LNCaP clone FGC (cell line): ENCODE results near the gene C19orf38.

ENCODE experiments used
- DNase-seq: peaks from one replicate; pipeline ENCODE4 v3.0.0-alpha.2; 2011; ENCODE audit warnings: low read depth
- H3K4me3 ChIP-seq: 2 replicates; pipeline ENCODE4 v1.5.1; 2011; ENCODE audit warnings: mild to moderate bottlenecking, low read depth, low read length, control low read depth
- TF ChIP-seq, protein P1 (sequence below): IDR thresholded peaks from 2 replicates; pipeline ENCODE4 v1.5.1; 2012; ENCODE audit warnings: mild to moderate bottlenecking; ENCODE audit not compliant: control insufficient read depth, insufficient read depth; ENCODE audit errors: extremely low read depth

The C19orf38 gene

DNA sequence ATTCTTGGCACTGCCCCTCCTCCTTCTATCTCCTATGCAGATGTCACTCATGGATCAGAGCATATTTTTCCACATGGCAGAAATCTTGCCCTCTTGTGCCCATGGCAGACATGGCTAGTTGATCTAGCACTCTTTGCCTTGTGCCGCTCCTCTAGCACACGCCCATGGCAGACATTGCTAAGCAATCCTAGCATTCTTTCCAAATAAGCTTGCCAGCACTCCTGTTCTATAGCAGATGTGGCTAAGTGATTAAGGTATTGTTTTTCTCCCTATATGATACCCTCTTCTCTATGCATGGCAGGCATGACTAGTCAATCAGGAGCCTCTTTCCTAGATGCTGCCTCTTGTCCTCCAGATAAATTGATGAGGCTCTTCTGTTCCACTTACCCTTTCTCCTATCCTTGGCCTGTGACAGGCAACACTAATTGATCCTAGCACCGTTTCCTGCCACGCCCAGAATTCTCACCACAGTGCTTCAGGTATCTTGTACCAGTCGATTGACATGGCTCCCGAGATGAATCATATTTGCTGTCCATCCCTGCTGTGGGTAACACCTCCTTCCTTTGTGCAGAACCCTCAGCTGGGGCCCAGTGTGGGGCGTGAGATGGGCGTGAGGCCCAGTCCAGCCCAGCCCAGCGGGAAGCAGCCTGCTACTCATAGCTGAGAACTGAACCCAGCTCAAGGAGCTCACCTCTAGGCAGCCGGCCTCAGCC is 39.1 kb upstream of the C19orf38 start:
- TF ChIP-seq, protein P1, sequence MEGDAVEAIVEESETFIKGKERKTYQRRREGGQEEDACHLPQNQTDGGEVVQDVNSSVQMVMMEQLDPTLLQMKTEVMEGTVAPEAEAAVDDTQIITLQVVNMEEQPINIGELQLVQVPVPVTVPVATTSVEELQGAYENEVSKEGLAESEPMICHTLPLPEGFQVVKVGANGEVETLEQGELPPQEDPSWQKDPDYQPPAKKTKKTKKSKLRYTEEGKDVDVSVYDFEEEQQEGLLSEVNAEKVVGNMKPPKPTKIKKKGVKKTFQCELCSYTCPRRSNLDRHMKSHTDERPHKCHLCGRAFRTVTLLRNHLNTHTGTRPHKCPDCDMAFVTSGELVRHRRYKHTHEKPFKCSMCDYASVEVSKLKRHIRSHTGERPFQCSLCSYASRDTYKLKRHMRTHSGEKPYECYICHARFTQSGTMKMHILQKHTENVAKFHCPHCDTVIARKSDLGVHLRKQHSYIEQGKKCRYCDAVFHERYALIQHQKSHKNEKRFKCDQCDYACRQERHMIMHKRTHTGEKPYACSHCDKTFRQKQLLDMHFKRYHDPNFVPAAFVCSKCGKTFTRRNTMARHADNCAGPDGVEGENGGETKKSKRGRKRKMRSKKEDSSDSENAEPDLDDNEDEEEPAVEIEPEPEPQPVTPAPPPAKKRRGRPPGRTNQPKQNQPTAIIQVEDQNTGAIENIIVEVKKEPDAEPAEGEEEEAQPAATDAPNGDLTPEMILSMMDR = no peak
- DNase-seq = no peak
- H3K4me3 ChIP-seq = no peak overlapping the region

DNA sequence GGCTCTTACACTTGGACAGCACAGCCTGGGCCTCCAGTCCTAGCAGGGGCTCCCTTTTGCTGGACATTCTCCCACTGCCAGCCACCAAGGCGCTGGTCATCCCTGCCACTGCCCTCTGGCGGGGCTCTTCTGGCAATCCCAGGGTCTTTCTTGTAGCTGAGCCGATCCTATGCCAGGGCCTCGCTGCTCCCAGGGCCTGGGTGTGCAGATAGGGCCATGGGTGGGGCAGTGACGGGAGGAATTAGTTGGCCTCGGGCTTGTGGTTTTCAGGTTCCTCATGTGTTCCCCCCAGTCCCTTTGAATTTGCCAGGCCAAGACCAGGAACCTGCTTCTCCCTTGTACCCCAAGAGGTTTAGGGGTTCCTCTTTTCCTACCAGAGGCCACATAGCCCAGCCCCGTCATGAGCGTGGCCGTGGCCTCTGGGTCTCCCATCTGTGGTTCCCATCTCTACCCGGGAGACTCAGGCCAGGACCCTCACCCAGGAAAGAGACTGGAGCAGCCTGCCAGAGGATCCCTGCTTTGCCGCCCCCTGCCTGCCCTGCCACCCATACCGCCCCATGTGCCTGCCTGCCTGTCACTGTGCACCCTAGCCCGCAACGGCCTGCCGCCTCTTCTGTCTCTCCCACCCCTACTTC is 38.4 kb upstream of the C19orf38 start:
- DNase-seq = no peak
- TF ChIP-seq, protein P1 = no peak

DNA sequence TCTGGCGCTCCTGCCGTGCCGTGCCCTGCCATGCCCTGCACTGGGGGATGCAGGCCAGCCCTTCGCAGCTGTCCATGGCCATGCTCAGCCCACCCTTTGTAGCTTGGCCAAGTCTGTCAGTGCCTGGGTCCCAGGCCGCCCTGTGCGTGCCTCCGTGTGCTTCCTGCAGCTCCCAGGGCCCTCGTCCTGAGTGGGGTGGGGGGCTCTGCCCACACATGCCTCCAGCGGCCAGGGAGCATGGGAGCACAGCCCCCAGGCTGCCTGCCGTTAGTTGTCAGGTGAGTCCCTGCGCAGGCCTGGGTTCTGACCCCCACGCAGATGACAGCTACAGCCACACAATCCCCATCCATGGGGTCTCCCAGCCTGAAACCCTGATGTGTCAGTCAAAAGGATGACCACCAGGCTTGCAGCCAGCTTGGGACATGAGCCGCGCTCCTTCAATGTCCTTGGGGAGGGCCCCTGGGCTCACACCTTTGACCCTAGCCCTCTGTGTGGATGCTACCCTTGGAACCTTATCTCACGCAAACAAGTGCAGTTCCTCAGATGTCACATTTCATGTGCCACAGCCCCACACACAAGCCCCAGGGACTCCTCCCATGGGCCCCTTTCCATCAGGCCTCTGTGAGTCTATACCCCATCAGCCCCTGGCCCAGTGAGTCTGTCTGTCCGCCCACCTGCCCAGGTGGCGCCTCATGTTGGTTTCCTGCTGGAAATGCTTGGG is 36.7 kb upstream of the C19orf38 start:
- H3K4me3 ChIP-seq = no peak overlapping the region
- DNase-seq = no peak
- TF ChIP-seq, protein P1 = no peak

More for the DNA sequence above, 38.4 kb upstream of the C19orf38 start:
- no peak overlapping the region for H3K4me3 ChIP-seq

DNA sequence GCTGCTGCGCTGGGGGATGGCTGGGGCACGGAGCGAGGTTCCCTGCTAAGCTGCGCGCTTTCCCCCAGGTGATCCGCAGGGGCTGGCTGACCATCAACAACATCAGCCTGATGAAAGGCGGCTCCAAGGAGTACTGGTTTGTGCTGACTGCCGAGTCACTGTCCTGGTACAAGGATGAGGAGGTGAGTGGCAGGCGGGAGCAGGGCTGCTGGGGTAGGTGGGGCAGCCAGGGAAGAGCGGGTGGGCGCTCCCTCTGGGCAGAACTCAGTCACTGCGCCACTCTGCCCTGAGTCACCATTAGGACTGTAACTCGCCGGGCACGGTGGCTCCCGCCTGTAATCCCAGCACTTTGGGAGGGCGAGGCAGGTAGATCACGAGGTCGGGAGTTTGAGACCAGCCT is 36.0 kb upstream of the C19orf38 start:
- DNase-seq = no peak
- H3K4me3 ChIP-seq = no peak overlapping the region
- TF ChIP-seq, protein P1 = no peak

DNA sequence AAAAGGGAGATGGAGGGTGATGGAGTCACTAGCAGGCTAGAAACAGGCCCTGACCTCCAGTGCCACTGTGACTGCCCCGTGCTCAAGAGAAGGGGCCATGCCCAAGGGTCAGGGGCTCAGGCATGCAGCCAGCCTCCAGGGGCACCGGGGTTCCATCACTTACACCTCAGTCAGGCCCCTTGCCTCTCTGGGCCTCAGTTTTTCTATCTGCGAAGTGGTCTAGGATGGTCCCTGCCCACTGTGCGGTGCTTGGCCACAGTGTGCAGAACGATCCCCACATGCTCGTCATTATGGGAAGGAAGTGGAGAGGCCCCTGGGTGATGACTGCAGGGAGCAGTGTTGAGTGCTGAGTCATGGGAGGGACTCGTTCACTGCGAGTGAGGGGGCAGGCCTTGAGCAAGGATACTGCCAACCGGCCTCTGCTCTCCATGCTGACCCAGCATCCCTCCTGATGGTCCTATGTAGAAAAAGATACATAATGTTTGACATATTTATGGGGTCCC is 35.3 kb upstream of the C19orf38 start:
- no peak for DNase-seq
- no peak overlapping the region for H3K4me3 ChIP-seq
- TF ChIP-seq, protein P1 = no peak

DNA sequence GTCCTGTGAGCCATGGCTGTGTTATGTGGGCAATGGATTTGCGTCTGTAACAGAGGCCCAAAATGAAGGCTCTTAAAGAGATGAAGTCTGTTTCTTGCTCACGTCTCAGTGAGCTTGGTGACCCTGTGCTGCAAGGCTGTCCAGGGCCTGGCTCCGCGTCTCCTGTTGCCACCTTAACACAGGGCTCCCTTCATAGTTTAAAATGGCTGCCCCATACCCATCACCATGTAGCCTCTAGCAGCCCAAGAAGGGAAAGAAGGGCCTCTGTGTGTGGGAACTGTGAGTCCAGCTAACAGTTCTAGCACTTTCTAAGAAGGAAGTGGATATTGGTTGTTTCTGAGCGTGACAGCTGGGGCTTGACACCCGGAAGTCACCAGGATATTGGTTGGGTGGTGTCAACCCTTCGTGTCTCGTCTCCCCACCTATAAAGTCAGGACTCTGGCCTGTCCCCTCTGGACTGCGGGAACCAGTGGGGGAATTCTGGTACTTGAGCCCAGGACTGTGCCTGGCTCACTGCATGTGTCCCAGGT is 33.1 kb upstream of the C19orf38 start:
- no peak overlapping the region for H3K4me3 ChIP-seq
- TF ChIP-seq, protein P1 = no peak
- no peak for DNase-seq
